Measurements from ENCODE around the gene RFX2.
"Not testable (repeated sequence)": the region's sequence is repeated elsewhere in the genome, so short reads cannot be mapped to it uniquely, and the experiment has no call there.

Gene RFX2

DNA sequence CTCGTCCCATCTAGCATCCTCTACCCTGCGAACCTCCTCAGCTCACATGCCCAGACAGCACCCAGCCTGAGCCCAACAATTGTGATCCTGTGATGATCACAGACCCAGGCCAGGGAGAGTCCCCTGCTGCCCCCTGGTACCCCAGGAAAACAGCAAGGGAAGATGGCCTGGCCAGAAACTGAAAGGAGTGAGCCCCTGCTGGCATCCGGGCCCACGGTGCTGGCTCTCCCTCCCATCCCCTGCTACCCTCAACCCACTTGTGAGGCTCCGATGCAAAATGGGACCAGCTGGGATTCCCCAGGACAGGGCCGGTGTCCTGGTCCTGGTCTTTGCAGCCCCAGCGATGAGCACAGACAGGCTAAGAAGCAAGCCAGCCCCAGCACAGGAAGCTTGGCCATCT, 146.4 kb downstream of the RFX2 start:
- H3K27ac ChIP-seq (ENCODE audit: low read length), result no peak overlapping the region
- H3K27me3 ChIP-seq (ENCODE audit: control insufficient read depth, insufficient read depth, low read length), result no peaks in the 10 kb centered on the region
- DNase-seq (ENCODE audit: low read depth, low spot score), result no peak
- no peaks in the 10 kb centered on the region for H3K36me3 ChIP-seq (ENCODE audit: control insufficient read depth, insufficient read depth, low read length)
- WGBS (ENCODE audit: insufficient coverage, insufficient read length), result no CpG with 5 or more reads among the region's 7 CpGs
- no peak overlapping the region for H3K4me3 ChIP-seq (ENCODE audit: low read length)
- peaks cover 11% of the 10 kb centered on the region for H3K4me1 ChIP-seq (ENCODE audit: control insufficient read depth, insufficient read depth, low read length)
- no peaks in the 10 kb centered on the region for H3K9me3 ChIP-seq (ENCODE audit: control insufficient read depth, insufficient read depth, low read length)

DNA sequence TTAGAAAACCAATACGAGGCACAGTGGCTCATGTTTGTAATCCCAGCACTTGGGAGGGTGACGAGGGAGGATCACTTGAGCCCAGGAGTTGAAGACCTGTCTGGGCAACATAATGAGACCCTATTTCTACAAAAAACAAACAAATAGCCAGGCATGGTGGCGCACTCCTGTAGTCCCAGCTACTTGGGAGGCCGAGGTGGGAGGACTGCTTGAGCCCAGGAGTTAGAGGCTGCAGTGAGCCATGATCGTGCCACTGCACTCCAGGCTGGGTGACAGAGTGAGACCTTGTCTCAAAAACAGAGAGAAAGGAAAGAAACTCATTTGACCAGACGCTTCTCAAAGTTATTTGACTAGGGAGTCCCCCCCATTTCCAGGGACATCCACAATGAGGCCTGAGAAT, 147.0 kb downstream of the RFX2 start:
- not testable (repeated sequence) for H3K9me3 ChIP-seq (ENCODE audit: control insufficient read depth, insufficient read depth, low read length); H3K36me3 ChIP-seq (ENCODE audit: control insufficient read depth, insufficient read depth, low read length); DNase-seq (ENCODE audit: low read depth, low spot score); H3K27ac ChIP-seq (ENCODE audit: low read length); H3K27me3 ChIP-seq (ENCODE audit: control insufficient read depth, insufficient read depth, low read length); H3K4me3 ChIP-seq (ENCODE audit: low read length)
- no CpG with 5 or more reads among the region's 6 CpGs for WGBS (ENCODE audit: insufficient coverage, insufficient read length)
- peaks cover 15% of the 10 kb centered on the region for H3K4me1 ChIP-seq (ENCODE audit: control insufficient read depth, insufficient read depth, low read length)

DNA sequence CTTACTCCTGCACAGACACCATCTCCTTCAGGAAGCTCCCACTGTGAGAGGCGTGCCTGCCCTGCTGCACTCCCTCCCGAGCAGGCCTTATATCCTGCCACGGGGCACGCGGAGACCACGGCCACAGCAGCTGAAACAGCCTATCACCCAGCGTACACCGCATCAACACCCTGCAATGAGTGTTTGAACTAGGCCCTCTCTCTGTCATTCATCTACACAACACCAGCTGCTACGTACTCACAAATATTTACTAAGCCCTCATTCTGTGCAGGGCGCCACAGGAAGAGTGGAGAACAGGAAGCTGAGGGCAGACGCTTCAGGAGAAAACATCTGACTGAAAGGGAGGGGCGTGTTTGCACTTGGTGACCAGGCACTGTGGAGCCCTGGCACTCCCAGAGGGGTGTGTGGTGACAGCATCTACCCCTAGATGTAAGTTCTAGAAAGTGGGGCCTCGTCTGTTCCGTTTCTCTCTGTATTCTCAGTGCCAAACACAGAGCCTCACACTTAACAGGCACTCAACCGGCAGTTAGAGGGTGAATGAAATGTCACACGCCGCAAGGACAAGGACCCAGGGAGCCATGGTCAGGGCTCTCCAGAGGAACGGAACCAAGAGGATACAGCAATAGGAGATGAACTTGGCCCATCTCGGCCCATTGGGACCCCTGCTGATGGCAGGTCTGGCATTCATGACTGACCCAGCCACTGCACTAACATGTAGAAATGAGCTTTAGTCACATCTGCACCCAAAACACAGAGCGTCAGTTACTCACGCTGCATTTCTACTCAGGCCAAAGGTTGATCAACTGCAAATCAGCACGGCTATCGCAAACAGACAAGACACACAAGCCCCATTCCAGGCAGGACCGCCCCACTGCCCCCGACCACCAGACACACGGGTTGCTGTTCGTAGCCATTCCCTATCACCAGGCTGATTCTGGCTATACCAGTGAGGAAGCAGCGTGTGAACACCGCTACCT, 148.0 kb downstream of the RFX2 start:
- peaks cover 17% of the 10 kb centered on the region for H3K4me1 ChIP-seq (ENCODE audit: control insufficient read depth, insufficient read depth, low read length)
- H3K27ac ChIP-seq (ENCODE audit: low read length), result no peak overlapping the region
- DNase-seq (ENCODE audit: low read depth, low spot score), result no peak
- WGBS (ENCODE audit: insufficient coverage, insufficient read length), result no CpG with 5 or more reads among the region's 29 CpGs
- H3K27me3 ChIP-seq (ENCODE audit: control insufficient read depth, insufficient read depth, low read length), result no peaks in the 10 kb centered on the region
- H3K4me3 ChIP-seq (ENCODE audit: low read length), result no peak overlapping the region
- H3K36me3 ChIP-seq (ENCODE audit: control insufficient read depth, insufficient read depth, low read length), result no peaks in the 10 kb centered on the region
- H3K9me3 ChIP-seq (ENCODE audit: control insufficient read depth, insufficient read depth, low read length), result no peaks in the 10 kb centered on the region

DNA sequence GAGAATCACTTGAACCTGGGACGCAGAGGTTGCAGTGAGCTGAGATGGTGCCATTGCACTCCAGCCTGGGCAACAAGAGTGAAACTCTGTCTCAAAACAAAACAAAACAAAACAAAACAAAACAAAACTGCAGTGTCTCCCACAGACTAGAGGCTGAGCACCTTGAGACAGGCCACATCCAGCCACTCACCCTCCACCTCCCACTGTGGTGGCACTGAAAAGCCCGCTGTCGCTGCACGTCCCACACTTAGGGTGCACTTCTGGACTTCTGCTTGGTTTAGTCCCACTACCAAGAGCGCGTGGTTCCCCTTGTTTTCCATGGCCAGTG, 148.7 kb downstream of the RFX2 start:
- H3K27me3 ChIP-seq (ENCODE audit: control insufficient read depth, insufficient read depth, low read length); DNase-seq (ENCODE audit: low read depth, low spot score); H3K4me3 ChIP-seq (ENCODE audit: low read length); H3K27ac ChIP-seq (ENCODE audit: low read length); H3K36me3 ChIP-seq (ENCODE audit: control insufficient read depth, insufficient read depth, low read length); H3K9me3 ChIP-seq (ENCODE audit: control insufficient read depth, insufficient read depth, low read length): not testable (repeated sequence)
- no CpG with 5 or more reads among the region's 6 CpGs for WGBS (ENCODE audit: insufficient coverage, insufficient read length)
- peaks cover 17% of the 10 kb centered on the region for H3K4me1 ChIP-seq (ENCODE audit: control insufficient read depth, insufficient read depth, low read length)

DNA sequence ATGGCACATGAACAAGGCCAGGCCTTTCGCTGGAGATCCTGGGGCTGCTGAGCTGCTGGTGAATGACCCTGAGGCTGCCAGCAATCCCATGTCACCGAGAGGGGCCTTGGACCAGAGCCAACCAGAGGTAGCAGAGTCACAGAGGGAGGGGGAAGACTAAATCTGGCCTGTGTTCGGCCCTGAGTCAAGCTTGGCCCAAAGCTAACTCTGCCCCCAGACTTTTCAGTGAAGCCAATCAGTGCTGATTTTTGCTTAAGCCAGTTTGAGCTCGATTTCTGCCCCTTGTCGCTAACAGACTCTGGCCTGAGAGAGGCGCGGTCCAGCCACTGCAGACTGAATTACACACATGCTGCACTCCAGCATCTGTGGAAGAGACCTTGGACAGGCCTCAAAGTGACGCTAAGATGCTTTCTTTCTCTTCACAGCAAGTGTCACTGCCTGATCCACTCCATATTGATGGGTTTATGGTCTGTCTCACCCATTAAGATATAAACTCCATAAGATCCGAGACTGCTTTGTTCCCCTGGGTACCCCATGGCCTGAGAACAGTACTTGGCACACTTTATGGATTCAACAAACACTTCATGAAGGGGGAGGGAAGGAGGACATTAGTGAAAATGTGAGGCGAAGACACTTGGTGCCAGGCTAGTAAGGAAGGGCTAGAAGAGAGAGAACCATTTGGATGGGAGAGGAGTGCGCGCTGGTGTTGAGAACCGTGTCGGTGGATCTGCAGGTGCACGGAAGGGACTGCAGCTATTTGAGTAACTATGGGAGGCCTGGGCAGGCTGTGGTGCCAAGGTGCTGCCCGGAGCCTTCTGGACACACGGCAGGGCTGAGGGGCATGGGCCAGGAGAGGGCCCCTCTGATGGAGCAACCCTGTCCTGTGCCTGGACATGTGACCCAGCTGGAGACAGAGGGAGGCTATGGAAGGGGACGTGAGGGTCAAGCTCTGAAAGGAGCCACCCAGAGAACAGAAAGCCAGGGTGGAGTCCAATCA, 150.0 kb downstream of the RFX2 start:
- Histone ChIP-seq H3K4me3 (ENCODE audit: low read length) (no peak overlapping the region), H3K27ac (ENCODE audit: low read length) (no peak overlapping the region), H3K4me1 (ENCODE audit: control insufficient read depth, insufficient read depth, low read length) (peaks cover 17% of the 10 kb centered on the region), H3K9me3 (ENCODE audit: control insufficient read depth, insufficient read depth, low read length) (no peaks in the 10 kb centered on the region), H3K36me3 (ENCODE audit: control insufficient read depth, insufficient read depth, low read length) (no peaks in the 10 kb centered on the region), H3K27me3 (ENCODE audit: control insufficient read depth, insufficient read depth, low read length) (no peaks in the 10 kb centered on the region)
- no CpG with 5 or more reads among the region's 18 CpGs for WGBS (ENCODE audit: insufficient coverage, insufficient read length)
- no peak for DNase-seq (ENCODE audit: low read depth, low spot score)

DNA sequence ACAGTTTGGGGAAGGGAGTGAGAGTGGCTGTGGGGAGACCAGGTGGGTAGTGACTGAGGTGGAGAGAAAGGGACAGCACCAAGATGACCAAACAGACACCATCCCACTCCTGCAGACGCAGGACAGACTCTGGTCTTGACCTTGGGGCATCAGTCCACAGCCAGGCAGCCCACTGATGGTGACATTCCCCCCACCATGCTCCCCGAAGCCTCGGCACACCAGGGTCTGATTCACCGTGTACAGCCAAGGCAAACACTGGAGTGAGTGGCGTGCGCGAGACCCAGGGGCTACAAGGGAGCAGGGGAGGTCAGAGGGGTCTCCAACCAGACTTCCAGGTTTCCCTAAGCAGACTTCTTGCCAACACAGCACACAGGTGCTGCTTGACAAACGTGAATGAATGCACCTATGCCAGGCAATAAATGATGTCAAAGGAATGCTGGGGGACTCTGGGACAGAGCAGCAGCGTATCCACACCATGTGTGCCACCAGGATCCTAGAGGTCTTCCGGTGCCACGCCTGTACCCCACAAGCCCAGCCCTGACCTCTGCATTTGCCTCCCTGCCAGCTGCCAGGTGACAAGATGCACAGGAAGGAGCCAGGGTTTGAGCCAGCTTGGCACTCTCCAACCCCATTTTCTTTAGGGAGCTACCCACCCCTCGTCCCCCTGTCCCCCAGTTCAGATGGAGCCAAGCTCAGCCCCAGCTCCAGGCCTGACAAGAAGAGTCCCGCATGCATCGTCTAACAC, 150.9 kb downstream of the RFX2 start:
- Histone ChIP-seq H3K27me3 (ENCODE audit: control insufficient read depth, insufficient read depth, low read length) (no peaks in the 10 kb centered on the region), H3K27ac (ENCODE audit: low read length) (no peak overlapping the region), H3K4me3 (ENCODE audit: low read length) (no peak overlapping the region), H3K9me3 (ENCODE audit: control insufficient read depth, insufficient read depth, low read length) (no peaks in the 10 kb centered on the region), H3K36me3 (ENCODE audit: control insufficient read depth, insufficient read depth, low read length) (no peaks in the 10 kb centered on the region), H3K4me1 (ENCODE audit: control insufficient read depth, insufficient read depth, low read length) (peaks cover 20% of the 10 kb centered on the region)
- DNase-seq (ENCODE audit: low read depth, low spot score), result no peak
- WGBS (ENCODE audit: insufficient coverage, insufficient read length), result no CpG with 5 or more reads among the region's 14 CpGs

DNA sequence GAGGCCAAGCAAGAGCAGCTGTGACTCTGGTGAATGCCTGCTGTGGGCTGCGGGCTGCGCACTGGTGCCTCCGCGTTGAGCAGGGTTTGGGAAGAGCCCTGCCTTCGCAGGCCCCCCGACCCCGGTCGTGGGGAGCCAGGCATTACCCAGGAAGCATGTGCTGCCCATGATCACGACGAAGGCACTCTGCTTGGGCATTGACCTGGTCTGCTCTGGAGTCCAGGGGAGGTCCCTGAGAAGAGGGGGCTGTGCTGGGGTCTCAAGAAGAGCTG, 151.5 kb downstream of the RFX2 start:
- no peak for DNase-seq (ENCODE audit: low read depth, low spot score)
- no CpG with 5 or more reads among the region's 10 CpGs for WGBS (ENCODE audit: insufficient coverage, insufficient read length)
- Histone ChIP-seq H3K27ac (ENCODE audit: low read length) (no peak overlapping the region), H3K4me1 (ENCODE audit: control insufficient read depth, insufficient read depth, low read length) (peaks cover 23% of the 10 kb centered on the region), H3K9me3 (ENCODE audit: control insufficient read depth, insufficient read depth, low read length) (no peaks in the 10 kb centered on the region), H3K27me3 (ENCODE audit: control insufficient read depth, insufficient read depth, low read length) (no peaks in the 10 kb centered on the region), H3K4me3 (ENCODE audit: low read length) (no peak overlapping the region), H3K36me3 (ENCODE audit: control insufficient read depth, insufficient read depth, low read length) (no peaks in the 10 kb centered on the region)

DNA sequence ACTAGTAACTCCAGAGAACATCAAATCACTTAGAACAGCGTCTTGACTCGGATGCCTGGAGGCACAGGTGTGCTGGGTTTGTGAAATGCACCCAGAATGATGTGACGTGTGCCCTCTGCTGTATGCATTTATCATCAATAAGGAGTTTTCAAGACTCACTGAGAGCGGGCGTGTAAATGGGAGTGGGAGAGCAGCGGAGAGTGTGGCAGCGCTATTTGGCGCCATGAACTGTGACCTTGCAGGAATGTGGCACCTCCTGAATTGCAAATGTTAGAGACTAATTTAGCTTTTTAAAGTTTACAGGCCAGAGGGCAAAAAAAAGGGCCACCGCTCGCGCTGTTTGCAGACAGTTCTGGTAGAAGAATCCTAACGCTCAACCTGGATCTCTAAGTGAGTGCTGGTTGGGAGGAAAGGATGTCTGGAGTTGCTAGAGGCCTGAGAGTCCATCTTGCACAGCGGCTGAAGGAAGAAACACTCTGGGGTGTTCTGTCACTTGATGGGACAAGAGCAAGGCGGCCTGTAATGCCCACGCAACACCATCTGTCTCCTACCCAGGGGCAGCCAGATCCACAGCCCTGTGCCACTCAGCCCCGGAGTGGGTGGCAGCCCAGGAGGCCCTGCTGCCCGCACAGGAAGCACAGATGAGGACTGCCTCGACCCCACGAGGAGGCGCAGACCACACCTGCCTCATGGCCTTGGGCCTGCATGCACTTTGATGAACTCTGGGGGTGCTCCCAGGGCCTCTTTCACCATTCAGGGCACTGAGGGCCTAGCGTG, 152.0 kb downstream of the RFX2 start:
- Histone ChIP-seq H3K4me1 (ENCODE audit: control insufficient read depth, insufficient read depth, low read length) (peaks cover 26% of the 10 kb centered on the region), H3K9me3 (ENCODE audit: control insufficient read depth, insufficient read depth, low read length) (no peaks in the 10 kb centered on the region), H3K27me3 (ENCODE audit: control insufficient read depth, insufficient read depth, low read length) (no peaks in the 10 kb centered on the region), H3K27ac (ENCODE audit: low read length) (no peak overlapping the region), H3K36me3 (ENCODE audit: control insufficient read depth, insufficient read depth, low read length) (no peaks in the 10 kb centered on the region), H3K4me3 (ENCODE audit: low read length) (no peak overlapping the region)
- DNase-seq (ENCODE audit: low read depth, low spot score), result no peak
- no CpG with 5 or more reads among the region's 21 CpGs for WGBS (ENCODE audit: insufficient coverage, insufficient read length)

DNA sequence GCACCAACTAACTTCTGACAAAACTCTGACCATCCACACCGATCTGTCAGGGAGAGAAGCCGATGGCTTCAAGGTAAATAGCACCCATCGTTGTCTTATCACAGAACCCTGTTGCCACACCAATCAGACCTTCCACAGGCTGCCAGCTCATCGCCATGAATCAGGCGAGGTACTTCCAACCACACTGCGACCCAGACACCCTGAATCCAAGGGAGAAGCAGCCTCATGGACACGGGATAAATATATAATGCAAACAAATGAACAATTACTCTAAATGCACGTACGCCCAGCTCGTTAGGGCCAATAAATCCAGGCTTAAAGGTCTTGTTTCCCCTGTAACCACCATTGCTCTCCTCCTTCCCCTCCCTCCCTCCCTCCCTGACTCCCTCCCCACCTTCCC, 153.1 kb downstream of the RFX2 start:
- WGBS (ENCODE audit: insufficient coverage, insufficient read length), result no CpG with 5 or more reads among the region's 10 CpGs
- no peak for DNase-seq (ENCODE audit: low read depth, low spot score)
- H3K9me3 ChIP-seq (ENCODE audit: control insufficient read depth, insufficient read depth, low read length), result no peaks in the 10 kb centered on the region
- H3K27me3 ChIP-seq (ENCODE audit: control insufficient read depth, insufficient read depth, low read length), result no peaks in the 10 kb centered on the region
- H3K4me3 ChIP-seq (ENCODE audit: low read length), result no peak overlapping the region
- H3K27ac ChIP-seq (ENCODE audit: low read length), result no peak overlapping the region
- peaks cover 26% of the 10 kb centered on the region for H3K4me1 ChIP-seq (ENCODE audit: control insufficient read depth, insufficient read depth, low read length)
- H3K36me3 ChIP-seq (ENCODE audit: control insufficient read depth, insufficient read depth, low read length), result no peaks in the 10 kb centered on the region
